Esophagus (tissue), 2 donors: ENCODE measurements around the gene AARS2. TPM values are rescaled to one million over a fixed set of nuclear protein-coding genes. Genes with fewer than 3 reads are reported as not detected.

ENCODE experiments used
- H3K27ac ChIP-seq, 2 donors: one replicate each; pipeline ENCODE4 v1.5.1; 2013; ENCODE audit warnings: low read depth in 2 of 2, mild to moderate bottlenecking in 2 of 2, inconsistent platforms in 1 of 2, low read length in 1 of 2, moderate library complexity in 1 of 2
- H3K27me3 ChIP-seq, 2 donors: one replicate each; pipeline ENCODE4 v1.6.1; 2013; ENCODE audit warnings: low read length in 2 of 2, control low read depth in 1 of 2, mild to moderate bottlenecking in 1 of 2; ENCODE audit not compliant: insufficient read depth in 2 of 2, control insufficient read depth in 1 of 2
- H3K36me3 ChIP-seq, 2 donors: one replicate each; pipeline ENCODE4 v1.6.1; 2013; ENCODE audit warnings: low read length in 1 of 2; ENCODE audit not compliant: control insufficient read depth in 2 of 2, insufficient read depth in 2 of 2
- H3K4me1 ChIP-seq, 2 donors: one replicate each; pipeline ENCODE4 v1.6.1; 2013; ENCODE audit warnings: low read length in 1 of 2; ENCODE audit not compliant: control insufficient read depth in 2 of 2, insufficient read depth in 2 of 2
- H3K4me3 ChIP-seq, 2 donors: one replicate each; pipeline ENCODE4 v1.5.1; 2013; ENCODE audit warnings: low read length in 2 of 2, mild to moderate bottlenecking in 2 of 2, low read depth in 1 of 2, moderate library complexity in 1 of 2
- H3K9me3 ChIP-seq, 2 donors: one replicate each; pipeline ENCODE4 v1.6.1; 2013; ENCODE audit warnings: mild to moderate bottlenecking in 2 of 2, low read depth in 1 of 2, low read length in 1 of 2, moderate library complexity in 1 of 2; ENCODE audit not compliant: control insufficient read depth in 2 of 2, insufficient read depth in 1 of 2
- WGBS, 2 donors: extraction: QIAGEN DNeasy Blood & Tissue Kit; methylation state at CpG; one replicate each; pipeline ENCODE4 v1.1.7; 2013; 5-methylcytosine and 5-hydroxymethylcytosine counted together
- polyA plus RNA-seq, 2 donors: library from polyadenylated mRNA; stranded (reverse); fragments of 200-250 nt; gene quantifications; one replicate each; pipeline ENCODE4 v1.2.3, GENCODE V29; 2013
- donor health status: healthy with polysubstance abuse.
- donor health status: Bipolar disorder and iron deficiency.

The AARS2 gene
- polyA plus RNA-seq, 2 donors = 7.0 to 8.5 TPM

DNA sequence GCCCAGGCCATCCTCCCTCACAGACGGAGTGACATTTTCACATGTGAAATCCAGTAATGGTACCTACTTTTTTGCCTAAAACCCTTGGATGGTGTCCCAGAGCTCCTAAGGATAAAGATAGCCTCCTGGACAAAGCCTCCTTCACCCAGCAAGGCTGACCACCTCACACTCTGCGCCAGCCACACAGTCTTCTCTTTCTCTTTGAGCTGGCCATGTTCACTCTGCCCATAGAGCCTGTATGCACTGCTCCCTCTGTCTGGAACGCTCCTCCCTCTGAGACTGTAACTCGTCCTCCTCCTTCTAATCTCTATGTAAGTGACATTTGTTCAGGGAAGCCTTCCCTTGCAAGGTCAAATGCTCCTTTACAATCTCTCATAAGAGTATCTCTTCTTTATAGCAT, 28.3 kb downstream of the AARS2 start:
- Histone ChIP-seq H3K4me3 (no peak overlapping the region), H3K27me3 (no peaks in the 10 kb centered on the region), H3K9me3 (no peaks in the 10 kb centered on the region), H3K4me1 (no peaks in the 10 kb centered on the region), H3K36me3 (no peaks in the 10 kb centered on the region), H3K27ac (no peak overlapping the region)
- WGBS, 2 donors = 59 to 71% methylated on average over 4 of the region's 4 CpGs

- 48 to 50% methylated on average over 2 of the region's 2 CpGs for WGBS, 2 donors
- Histone ChIP-seq H3K9me3 (no peaks in the 10 kb centered on the region), H3K27ac (no peak overlapping the region), H3K4me1 (no peaks in the 10 kb centered on the region), H3K4me3 (no peak overlapping the region), H3K36me3 (no peaks in the 10 kb centered on the region), H3K27me3 (no peaks in the 10 kb centered on the region)
Measured at GRCh38 chr6:44284121-44284520, 29.0 kb downstream of the AARS2 start.

DNA sequence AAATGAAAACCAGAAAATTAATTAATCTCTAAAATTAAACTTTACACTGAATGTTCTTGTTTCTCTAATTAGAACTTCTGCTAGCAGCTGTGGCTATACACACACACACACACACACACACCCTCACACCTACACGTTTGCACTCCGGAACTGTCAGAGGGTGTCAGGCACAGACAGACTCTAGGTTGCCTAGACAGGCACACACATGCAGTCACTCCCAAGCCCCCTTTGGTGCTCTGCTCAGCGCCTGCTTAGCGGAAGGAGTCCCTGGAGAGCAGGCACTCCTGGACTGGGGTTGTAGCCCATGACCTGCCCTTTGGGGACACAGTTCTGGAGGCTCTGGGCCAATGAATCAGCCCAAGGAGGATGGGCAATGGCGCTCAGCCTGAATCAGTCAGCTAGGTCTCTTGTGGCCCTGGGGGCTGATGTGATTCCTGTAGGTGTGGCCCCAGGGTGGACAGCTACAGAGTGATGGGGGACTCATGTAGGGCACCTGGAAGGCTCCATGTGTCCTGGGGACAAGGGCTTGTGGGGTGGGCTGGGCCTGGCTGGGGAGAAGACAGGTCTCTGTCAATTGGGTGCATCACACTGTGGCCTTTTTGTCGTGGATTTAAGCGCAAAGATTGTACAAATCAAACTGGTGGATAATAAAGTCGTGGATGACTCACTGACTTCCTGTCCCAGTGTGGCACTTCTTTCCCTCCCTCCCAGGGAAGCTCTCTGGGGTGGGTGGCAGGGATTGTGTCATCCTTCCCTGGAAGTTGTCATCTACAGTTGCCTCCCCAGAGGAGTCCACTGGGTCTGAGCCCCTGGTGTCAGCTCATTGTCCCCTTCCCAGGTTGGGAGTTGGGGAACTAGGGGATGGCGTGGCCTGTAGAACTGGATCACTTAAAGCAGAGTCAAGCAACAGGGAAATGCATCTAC, 34.1 kb downstream of the AARS2 start:
- Histone ChIP-seq H3K4me3 (no peak overlapping the region), H3K27me3 (peaks cover 5 to 6% of the 10 kb centered on the region in 2 donors), H3K4me1 (peaks cover 0 to 6% of the 10 kb centered on the region in 2 donors), H3K9me3 (no peaks in the 10 kb centered on the region), H3K27ac (no peak overlapping the region), H3K36me3 (no peaks in the 10 kb centered on the region)
- 65 to 68% methylated on average over 9 of the region's 9 CpGs for WGBS, 2 donors

- H3K36me3 ChIP-seq = no peaks in the 10 kb centered on the region
- H3K9me3 ChIP-seq = no peaks in the 10 kb centered on the region
- no peak overlapping the region for H3K4me3 ChIP-seq
- 60 to 65% methylated on average over 3 of the region's 3 CpGs for WGBS, 2 donors
- peaks cover 0 to 6% of the 10 kb centered on the region in 2 donors for H3K4me1 ChIP-seq
- no peak overlapping the region for H3K27ac ChIP-seq
- peaks cover 5 to 6% of the 10 kb centered on the region in 2 donors for H3K27me3 ChIP-seq
Measured at GRCh38 chr6:44278315-44278714, 34.8 kb downstream of the AARS2 start.

- no peak overlapping the region for H3K27ac ChIP-seq
- WGBS, 2 donors = 81 to 85% methylated on average over 7 of the region's 7 CpGs
- H3K27me3 ChIP-seq = peaks cover 5 to 6% of the 10 kb centered on the region in 2 donors
- no peaks in the 10 kb centered on the region for H3K36me3 ChIP-seq
- H3K4me3 ChIP-seq = no peak overlapping the region
- peaks cover 0 to 6% of the 10 kb centered on the region in 2 donors for H3K4me1 ChIP-seq
- no peaks in the 10 kb centered on the region for H3K9me3 ChIP-seq
Measured at GRCh38 chr6:44277763-44278162, 35.4 kb downstream of the AARS2 start.

GRCh38 chr6:44276667-44277640, 36.2 kb downstream of the AARS2 start:
- 78 to 80% methylated on average over 23 of the region's 23 CpGs for WGBS, 2 donors
- H3K27ac ChIP-seq = no peak overlapping the region
- peaks cover 0 to 6% of the 10 kb centered on the region in 2 donors for H3K4me1 ChIP-seq
- no peak overlapping the region for H3K4me3 ChIP-seq
- peaks cover 6 to 7% of the 10 kb centered on the region in 2 donors for H3K27me3 ChIP-seq
- H3K9me3 ChIP-seq = no peaks in the 10 kb centered on the region
- no peaks in the 10 kb centered on the region for H3K36me3 ChIP-seq

- Histone ChIP-seq H3K9me3 (no peaks in the 10 kb centered on the region), H3K27me3 (peaks cover 6 to 10% of the 10 kb centered on the region in 2 donors), H3K27ac (no peak overlapping the region), H3K4me1 (peaks cover 0 to 6% of the 10 kb centered on the region in 2 donors), H3K4me3 (peak overlapping the region; percentile 17 to 23), H3K36me3 (no peaks in the 10 kb centered on the region)
- 10 to 13% methylated on average over 96 to 109 of the region's 109 CpGs for WGBS, 2 donors
Measured at GRCh38 chr6:44275749-44276648, 37.1 kb downstream of the AARS2 start.

DNA sequence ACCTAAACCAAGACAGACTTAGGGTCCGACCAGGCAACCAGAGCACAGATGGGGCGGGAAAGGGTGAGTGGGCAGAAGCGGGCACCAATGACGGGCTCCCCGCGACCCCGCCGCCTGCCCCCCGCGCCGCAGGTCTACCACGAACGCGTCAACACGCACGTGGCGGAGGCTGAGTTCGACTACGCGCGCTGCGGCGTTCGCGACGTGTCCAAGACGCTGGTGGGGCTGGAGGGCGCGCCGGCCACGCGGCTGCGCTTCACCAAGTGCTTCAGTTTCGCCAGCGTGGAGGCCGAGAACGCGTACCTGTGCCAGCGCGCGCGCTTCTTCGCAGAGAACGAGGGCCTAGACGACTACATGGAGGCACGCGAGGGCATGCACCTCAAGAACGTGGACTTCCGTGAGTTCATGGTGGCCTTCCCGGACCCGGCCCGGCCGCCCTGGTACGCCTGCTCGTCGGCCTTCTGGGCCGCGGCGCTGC, 37.8 kb downstream of the AARS2 start:
- peaks cover 6 to 13% of the 10 kb centered on the region in 2 donors for H3K27me3 ChIP-seq
- no peaks in the 10 kb centered on the region for H3K9me3 ChIP-seq
- no peaks in the 10 kb centered on the region for H3K36me3 ChIP-seq
- H3K4me1 ChIP-seq = peaks cover 0 to 6% of the 10 kb centered on the region in 2 donors
- H3K4me3 ChIP-seq = no peak overlapping the region
- 79 to 86% methylated on average over 59 of the region's 59 CpGs for WGBS, 2 donors
- no peak overlapping the region for H3K27ac ChIP-seq
